H1 (cell line): ENCODE results near the gene CAPZB. TPM values are rescaled to one million over a fixed set of nuclear protein-coding genes. Genes with fewer than 3 reads are reported as not detected.

Source experiments
- CTCF ChIA-PET: fragments of 300-600 bp; sonication (Branson Sonifier 250); formaldehyde crosslinking; loops from one replicate; lab custom pipeline; 2021; ENCODE audit not compliant: partially characterized antibody; lab: Charles Lee
- POLR2A ChIA-PET: fragments of 300-600 bp; sonication (Branson Sonifier 250); formaldehyde crosslinking; loops from one replicate; lab custom pipeline; 2021; ENCODE audit warnings: inconsistent platforms; ENCODE audit not compliant: partially characterized antibody; lab: Charles Lee
- DNase-seq, 2 experiments: peaks; one replicate each; pipeline versions ENCODE4 v3.0.0 to v3.0.0-alpha.2; 2010 to 2022; ENCODE audit warnings: low spot score in 2 of 2, low read depth in 1 of 2, mixed read lengths in 1 of 2
- FAIRE-seq: peaks from 2 replicates; lab custom pipeline; 2011; peaks lifted over from hg19 to GRCh38; lab: Jason Lieb, UNC
- H2AFZ ChIP-seq: 2 replicates; pipeline ENCODE4 v1.8.1; 2012; ENCODE audit warnings: low read length, inconsistent platforms
- H2AK5ac ChIP-seq: 2 replicates; pipeline ENCODE4 v1.6.1; 2013; ENCODE audit warnings: low read depth, low read length
- H2BK120ac ChIP-seq: replicated peaks from 2 replicates; pipeline ENCODE3; 2013; ENCODE audit warnings: low read depth, low read length, inconsistent platforms
- H2BK12ac ChIP-seq: 2 replicates; pipeline ENCODE4 v1.6.1; 2013; ENCODE audit warnings: low read depth, low read length
- H2BK15ac ChIP-seq: 2 replicates; pipeline ENCODE4 v1.6.1; 2013; ENCODE audit warnings: low read length
- H2BK20ac ChIP-seq: 2 replicates; pipeline ENCODE4 v1.6.1; 2013; ENCODE audit warnings: low read length
- H2BK5ac ChIP-seq: 2 replicates; pipeline ENCODE4 v1.6.1; 2013; ENCODE audit warnings: low read depth, low read length
- H3K14ac ChIP-seq: 2 replicates; pipeline ENCODE4 v1.6.1; 2013; ENCODE audit warnings: inconsistent platforms; ENCODE audit not compliant: insufficient read length
- H3K18ac ChIP-seq: 2 replicates; pipeline ENCODE4 v1.6.1; 2013; ENCODE audit warnings: low read length; ENCODE audit errors: extremely low read depth
- H3K23ac ChIP-seq: 2 replicates; pipeline ENCODE4 v1.6.1; 2013; ENCODE audit warnings: inconsistent platforms; ENCODE audit not compliant: insufficient read length
- H3K23me2 ChIP-seq: 2 replicates; pipeline ENCODE4 v1.6.1; 2013; ENCODE audit warnings: low read depth, low read length
- H3K27ac ChIP-seq: 2 replicates; pipeline ENCODE4 v1.6.1; 2011; ENCODE audit warnings: low read depth, low read length, inconsistent platforms
- H3K27me3 ChIP-seq, 4 experiments: replicated peaks in 1 of 4; 1 replicate in 1 of 4; 2 replicates in 3 of 4; pipeline versions ENCODE4 v1.6.1 to v1.8.1; 2011 to 2013; ENCODE audit warnings: low read length in 3 of 4, mild to moderate bottlenecking in 3 of 4, inconsistent platforms in 2 of 4, mixed read lengths in 2 of 4, moderate library complexity in 1 of 4; ENCODE audit not compliant: control insufficient read depth in 3 of 4, insufficient read depth in 3 of 4; ENCODE audit errors: extremely low read depth in 1 of 4
- H3K36me3 ChIP-seq, 4 experiments: 2 replicates each; pipeline versions ENCODE4 v1.6.1 to v1.8.1; 2011 to 2013; ENCODE audit warnings: mild to moderate bottlenecking in 4 of 4, low read length in 3 of 4, moderate library complexity in 2 of 4, control low read depth in 1 of 4, inconsistent platforms in 1 of 4; ENCODE audit not compliant: insufficient read depth in 4 of 4, control insufficient read depth in 2 of 4
- H3K4ac ChIP-seq: replicated peaks from 2 replicates; pipeline ENCODE3; 2013; ENCODE audit warnings: low read length, low read depth, mixed read lengths, inconsistent platforms; ENCODE audit not compliant: insufficient read length
- H3K4me1 ChIP-seq, 4 experiments: replicated peaks in 1 of 4; 1 replicate in 1 of 4; 2 replicates in 3 of 4; pipeline versions ENCODE4 v1.6.1 to v1.8.1; 2011 to 2013; ENCODE audit warnings: low read length in 3 of 4, inconsistent platforms in 2 of 4, mixed read lengths in 1 of 4; ENCODE audit not compliant: insufficient read depth in 4 of 4, control insufficient read depth in 3 of 4
- H3K4me2 ChIP-seq, 2 experiments: 2 replicates each; pipeline versions ENCODE4 v1.6.1 to v1.8.1; 2011 to 2013; ENCODE audit warnings: low read depth in 2 of 2, low read length in 2 of 2, control low read depth in 1 of 2, inconsistent platforms in 1 of 2, mild to moderate bottlenecking in 1 of 2; ENCODE audit not compliant: insufficient read depth in 1 of 2
- H3K4me3 ChIP-seq, 4 experiments: fragments of 200-600, 300-600 bp in 1 of 4; sonication (generic), shearing (Covaris generic), sonication (Bioruptor Twin) in 1 of 4; 2 replicates each; pipeline versions ENCODE4 v1.5.1 to v1.8.1; 2011 to 2016; ENCODE audit warnings: low read length in 4 of 4, low read depth in 3 of 4, control low read depth in 2 of 4, inconsistent platforms in 2 of 4, mild to moderate bottlenecking in 2 of 4, mixed read lengths in 1 of 4, moderate library complexity in 1 of 4; ENCODE audit not compliant: insufficient read depth in 2 of 4; ENCODE audit errors: extremely low read depth in 1 of 4
- H3K56ac ChIP-seq: replicated peaks from 2 replicates; pipeline ENCODE3; 2013; ENCODE audit warnings: low read depth, mild to moderate bottlenecking, mixed read lengths, low read length, inconsistent platforms; ENCODE audit not compliant: insufficient read length
- H3K79me1 ChIP-seq: 2 replicates; pipeline ENCODE4 v1.6.1; 2013; ENCODE audit warnings: low read depth, low read length, control low read depth
- H3K79me2 ChIP-seq, 2 experiments: 2 replicates each; pipeline versions ENCODE4 v1.6.1 to v1.8.1; 2012 to 2013; ENCODE audit warnings: low read length in 2 of 2, mild to moderate bottlenecking in 2 of 2, inconsistent platforms in 1 of 2; ENCODE audit not compliant: insufficient read depth in 2 of 2, control insufficient read depth in 1 of 2
- H3K9ac ChIP-seq, 4 experiments: replicated peaks in 1 of 4; 1 replicate in 1 of 4; 2 replicates in 3 of 4; pipeline versions ENCODE4 v1.6.1 to v1.8.1; 2011 to 2013; ENCODE audit warnings: low read depth in 3 of 4, low read length in 3 of 4, control low read depth in 2 of 4, mild to moderate bottlenecking in 2 of 4, moderate library complexity in 2 of 4, inconsistent platforms in 1 of 4; ENCODE audit errors: extremely low read depth in 1 of 4
- H3K9me3 ChIP-seq, 2 experiments: 2 replicates each; pipeline versions ENCODE4 v1.6.1 to v1.8.1; 2012 to 2013; ENCODE audit warnings: mild to moderate bottlenecking in 2 of 2, moderate library complexity in 2 of 2, control low read depth in 1 of 2, inconsistent platforms in 1 of 2, low read depth in 1 of 2, low read length in 1 of 2, mixed read lengths in 1 of 2; ENCODE audit not compliant: insufficient read depth in 2 of 2
- H4K20me1 ChIP-seq, 2 experiments: replicated peaks in 1 of 2; 2 replicates each; pipeline versions ENCODE3 to v1.8.1; 2011 to 2013; ENCODE audit warnings: inconsistent platforms in 2 of 2, low read length in 2 of 2, mild to moderate bottlenecking in 1 of 2; ENCODE audit not compliant: insufficient read depth in 2 of 2, control insufficient read depth in 1 of 2
- H4K5ac ChIP-seq: 2 replicates; pipeline ENCODE4 v1.6.1; 2013; ENCODE audit warnings: low read length, low read depth, mixed read lengths, inconsistent platforms; ENCODE audit not compliant: insufficient read length
- H4K8ac ChIP-seq: 2 replicates; pipeline ENCODE4 v1.8.0; 2013; ENCODE audit warnings: mild to moderate bottlenecking, moderate library complexity, low read length, inconsistent platforms; ENCODE audit not compliant: insufficient read depth; ENCODE audit errors: extremely low read depth
- H4K91ac ChIP-seq: replicated peaks from 2 replicates; pipeline ENCODE3; 2013; ENCODE audit warnings: low read length, mixed read lengths, inconsistent platforms; ENCODE audit not compliant: insufficient read length
- BACH1 ChIP-seq: IDR thresholded peaks from 2 replicates; pipeline ENCODE4 v1.6.1; 2012; ENCODE audit warnings: low read length, improper control_type of control experiment
- GTF2F1 ChIP-seq: IDR thresholded peaks from 2 replicates; pipeline ENCODE4 v1.6.1; 2012; ENCODE audit warnings: low read depth, low read length, improper control_type of control experiment, borderline replicate concordance
- RFX5 ChIP-seq: IDR thresholded peaks from 2 replicates; pipeline ENCODE4 v1.6.1; 2011; ENCODE audit warnings: low read depth, low read length, improper control_type of control experiment, borderline replicate concordance
- SIX5 ChIP-seq: IDR thresholded peaks from 2 replicates; pipeline ENCODE4 v1.6.1; 2011; ENCODE audit warnings: mild to moderate bottlenecking, low read depth, low read length
- TAF1 ChIP-seq: IDR thresholded peaks from 2 replicates; pipeline ENCODE4 v1.6.1; 2011; ENCODE audit warnings: mild to moderate bottlenecking, low read depth, low read length
- WGBS, 2 experiments: shearing (Covaris generic) in 1 of 2; methylation state at CpG; one replicate each; pipeline versions ENCODE4 v1.1.6 to v1.1.7; 2013 to 2015; ENCODE audit warnings: low lambda C conversion rate in 2 of 2, mixed read lengths in 2 of 2, inconsistent platforms in 1 of 2, low coverage in 1 of 2, missing lambda C conversion rate in 1 of 2; ENCODE audit not compliant: insufficient replicate concordance in 2 of 2, insufficient coverage in 1 of 2, insufficient read length in 1 of 2; ENCODE audit errors: extremely low coverage in 1 of 2, missing lambda C conversion rate in 1 of 2; 5-methylcytosine and 5-hydroxymethylcytosine counted together
- polyA plus RNA-seq, 7 experiments: library from polyadenylated mRNA; depleted of rRNA in 3 of 7; stranded (reverse) in 5 of 7; unstranded in 2 of 7; fragments of >200 nt in 5 of 7; fragments of 200-250 nt in 2 of 7; gene quantifications; 1 replicate in 5 of 7; 2 replicates in 1 of 7; 4 replicates in 1 of 7; pipeline versions ENCODE4 v1.2.1 to v1.2.3, GENCODE V29; 2011 to 2013; ENCODE audit warnings: missing spikeins in 2 of 7, mixed read lengths in 2 of 7
- total RNA-seq: library from RNA; stranded (reverse); fragmentation: NEBNext Ultra II Directional; extraction: Animal tissue kit (Norgen Biotek cat#: 25700); gene quantifications from 2 replicates; pipeline ENCODE4 v1.2.1, GENCODE V29; 2021

Gene CAPZB
- total and polyA plus RNA-seq, 2 of the 8 experiments (the other 6 are each of a cell fraction or from before 2014, with no cell fraction given) = 162 to 371 TPM

DNA sequence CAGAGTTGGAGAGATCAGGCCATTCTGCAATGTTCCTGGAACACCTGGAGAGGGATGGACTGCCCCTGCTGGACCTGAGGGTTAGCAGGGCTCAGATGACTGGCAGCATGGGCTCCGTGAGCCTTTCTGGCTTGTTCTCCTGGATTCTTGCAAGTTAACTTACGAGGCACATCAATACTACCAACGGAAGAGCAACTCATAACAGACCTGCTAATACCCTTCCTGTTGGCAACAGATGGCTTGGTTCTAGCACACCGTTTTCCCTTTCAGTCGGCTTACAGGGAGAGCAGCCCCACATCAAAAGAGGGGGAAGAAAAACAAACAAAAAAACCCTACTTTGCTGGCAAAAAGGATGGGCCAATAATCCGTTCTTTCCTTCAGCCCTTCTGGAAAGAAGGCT lies 125.3 kb downstream of the CAPZB start:
- H3K23me2 ChIP-seq = no peaks in the 10 kb centered on the region
- no peak overlapping the region for H2BK12ac ChIP-seq
- no peak for TF ChIP-seq BACH1
- no peak for TF ChIP-seq GTF2F1
- TF ChIP-seq TAF1 = no peak
- no peak for TF ChIP-seq RFX5
- no peak for TF ChIP-seq SIX5
- TF ChIP-seq, all 59 proteins: peak for 0
- peaks cover 0 to 19% of the 10 kb centered on the region in 2 experiments; a peak in 2 of 4 replicates for H3K79me2 ChIP-seq
- no peak overlapping the region for H3K4me3 ChIP-seq
- no peak overlapping the region for H2BK15ac ChIP-seq
- H4K8ac ChIP-seq = no peak overlapping the region
- H4K20me1 ChIP-seq = peaks cover 14 to 18% of the 10 kb centered on the region in 2 experiments
- WGBS, 2 experiments = 91% methylated on average over 5 of the region's 6 CpGs; no CpG with 5 or more reads in 1 of the 2 experiments
- peaks cover 9% of the 10 kb centered on the region for H3K79me1 ChIP-seq
- no peak overlapping the region for H3K56ac ChIP-seq
- ChIA-PET CTCF (interaction anchor here (0.6 to 8.1 kb wide), 5 partner anchors 9 to 123 kb away, joined by 3 to 56 read pairs (median 5); no protein-coding TSS in a partner anchor), POLR2A (interaction anchor here (1.1 kb wide), 1 partner anchor 24 kb away, joined by 3 read pairs; no protein-coding TSS in a partner anchor)
- H4K5ac ChIP-seq = no peak overlapping the region
- H3K18ac ChIP-seq = no peak overlapping the region
- H2BK120ac ChIP-seq = no peak overlapping the region
- no peak overlapping the region for H3K23ac ChIP-seq
- no peak overlapping the region for H2AK5ac ChIP-seq
- no peak overlapping the region for H3K14ac ChIP-seq
- no peak overlapping the region for H3K27ac ChIP-seq
- no peak overlapping the region for H3K9ac ChIP-seq
- no peak overlapping the region for H3K4me2 ChIP-seq
- H4K91ac ChIP-seq = no peak overlapping the region
- DNase-seq (no peak), FAIRE-seq (no peak)
- H2BK20ac ChIP-seq = no peak overlapping the region
- peaks cover 0 to 2% (median 0%) of the 10 kb centered on the region in 4 experiments; a peak in 2 of 7 replicates for H3K4me1 ChIP-seq
- no peaks in the 10 kb centered on the region for H3K27me3 ChIP-seq
- no peak overlapping the region for H3K4ac ChIP-seq
- H3K9me3 ChIP-seq = no peaks in the 10 kb centered on the region
- H3K36me3 ChIP-seq = peaks cover 3 to 15% (median 11%) of the 10 kb centered on the region in 4 experiments; a peak in 5 of 8 replicates
- no peak overlapping the region for H2BK5ac ChIP-seq
- H2AFZ ChIP-seq = no peak overlapping the region
